ENCODE data around the gene PLEKHG3. TPM values are rescaled to one million over a fixed set of nuclear protein-coding genes. Genes with fewer than 3 reads are reported as not detected.
A peak's percentile ranks its signal among the peaks of the same experiment; 100 is the strongest.

Gene PLEKHG3
- total RNA-seq, 4 donors from 2014 or later, result 33.3 to 73.9 (median 63.1) TPM

- WGBS, 2 donors, result 45 to 48% methylated on average over 1 of the region's 1 CpG
- no peaks in the 10 kb centered on the region for H3K36me3 ChIP-seq
- DNase-seq (ENCODE audit: low spot score in 2 of 2), result no peak
- H3K27me3 ChIP-seq, result no peaks in the 10 kb centered on the region
- peak overlapping the region in 2 of 4 donors; percentile 70 to 94 for H3K27ac ChIP-seq
- H3K4me1 ChIP-seq, result peaks cover 0 to 60% (median 22%) of the 10 kb centered on the region in 4 donors
- no peak overlapping the region for H3K4me3 ChIP-seq
- no peak for TF ChIP-seq POLR2A (IDR thresholded peaks at IDR 0.05)
- no peak for TF ChIP-seq EP300 (IDR thresholded peaks at IDR 0.05)
- TF ChIP-seq, protein P1, sequence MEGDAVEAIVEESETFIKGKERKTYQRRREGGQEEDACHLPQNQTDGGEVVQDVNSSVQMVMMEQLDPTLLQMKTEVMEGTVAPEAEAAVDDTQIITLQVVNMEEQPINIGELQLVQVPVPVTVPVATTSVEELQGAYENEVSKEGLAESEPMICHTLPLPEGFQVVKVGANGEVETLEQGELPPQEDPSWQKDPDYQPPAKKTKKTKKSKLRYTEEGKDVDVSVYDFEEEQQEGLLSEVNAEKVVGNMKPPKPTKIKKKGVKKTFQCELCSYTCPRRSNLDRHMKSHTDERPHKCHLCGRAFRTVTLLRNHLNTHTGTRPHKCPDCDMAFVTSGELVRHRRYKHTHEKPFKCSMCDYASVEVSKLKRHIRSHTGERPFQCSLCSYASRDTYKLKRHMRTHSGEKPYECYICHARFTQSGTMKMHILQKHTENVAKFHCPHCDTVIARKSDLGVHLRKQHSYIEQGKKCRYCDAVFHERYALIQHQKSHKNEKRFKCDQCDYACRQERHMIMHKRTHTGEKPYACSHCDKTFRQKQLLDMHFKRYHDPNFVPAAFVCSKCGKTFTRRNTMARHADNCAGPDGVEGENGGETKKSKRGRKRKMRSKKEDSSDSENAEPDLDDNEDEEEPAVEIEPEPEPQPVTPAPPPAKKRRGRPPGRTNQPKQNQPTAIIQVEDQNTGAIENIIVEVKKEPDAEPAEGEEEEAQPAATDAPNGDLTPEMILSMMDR (IDR thresholded peaks at IDR 0.05), result no peak
- no peaks in the 10 kb centered on the region for H3K9me3 ChIP-seq
These were observed 2.6 kb upstream of the PLEKHG3 start for GRCh38 chr14:64701660-64702059.

GRCh38 chr14:64702493-64703394 lies 1.5 kb upstream of the PLEKHG3 start:
- Histone ChIP-seq H3K9me3 (no peaks in the 10 kb centered on the region), H3K36me3 (no peaks in the 10 kb centered on the region), H3K27me3 (no peaks in the 10 kb centered on the region), H3K27ac (peak overlapping the region; percentile 25 to 98 (median 70)), H3K4me1 (peaks cover 0 to 70% (median 32%) of the 10 kb centered on the region in 4 donors), H3K4me3 (no peak overlapping the region)
- 69 to 77% methylated on average over 25 of the region's 25 CpGs for WGBS, 2 donors
- no peak for TF ChIP-seq EP300 (IDR thresholded peaks at IDR 0.05)
- TF ChIP-seq, protein P1 (IDR thresholded peaks at IDR 0.05), result no peak
- no peak for DNase-seq (ENCODE audit: low spot score in 2 of 2)

GRCh38 chr14:64703395-64704142 lies 655 bp upstream of the PLEKHG3 start:
- Histone ChIP-seq H3K36me3 (no peaks in the 10 kb centered on the region), H3K27ac (peak overlapping the region; percentile 79 to 98 (median 91)), H3K4me3 (peak overlapping the region; percentile 72 to 90 (median 84)), H3K9me3 (no peaks in the 10 kb centered on the region), H3K4me1 (peaks cover 0 to 71% (median 40%) of the 10 kb centered on the region in 4 donors), H3K27me3 (no peaks in the 10 kb centered on the region)
- no peak for DNase-seq (ENCODE audit: low spot score in 2 of 2)
- 26 to 28% methylated on average over 24 to 26 of the region's 26 CpGs for WGBS, 2 donors
- TF ChIP-seq, protein P1 (IDR thresholded peaks at IDR 0.05), result no peak
- TF ChIP-seq POLR2A (IDR thresholded peaks at IDR 0.05) (no peak), EP300 (IDR thresholded peaks at IDR 0.05) (no peak)

GRCh38 chr14:64704743-64705380 lies 638 bp downstream of the PLEKHG3 start:
- TF ChIP-seq EP300 (IDR thresholded peaks at IDR 0.05) (no peak), POLR2A (IDR thresholded peaks at IDR 0.05) (no peak)
- TF ChIP-seq, protein P1 (IDR thresholded peaks at IDR 0.05), result no peak
- Histone ChIP-seq H3K27me3 (no peaks in the 10 kb centered on the region), H3K9me3 (no peaks in the 10 kb centered on the region), H3K4me3 (peak overlapping the region; percentile 72 to 90 (median 84)), H3K4me1 (peaks cover 0 to 75% (median 46%) of the 10 kb centered on the region in 4 donors), H3K36me3 (no peaks in the 10 kb centered on the region), H3K27ac (peak overlapping the region; percentile 79 to 98 (median 91))
- 1% methylated on average over 43 to 51 of the region's 51 CpGs for WGBS, 2 donors
- DNase-seq (ENCODE audit: low spot score in 2 of 2), result no peak
